ENCODE results near the gene CCR1.

GRCh38 chr3:46186471-46187340 lies 21.4 kb downstream of the CCR1 start:
- TF ChIP-seq POLR2A (IDR thresholded peaks at IDR 0.05; ENCODE audit: low read depth, low read length) = no peak
- no peak for TF ChIP-seq POLR2AphosphoS5 (IDR thresholded peaks at IDR 0.05; ENCODE audit: low read depth, low read length)
- no peak for TF ChIP-seq TAF1 (IDR thresholded peaks at IDR 0.05; ENCODE audit: low read depth, low read length)
- 0 out of 2 replicates have a peak, but pooled peaks have one; percentile 22 for TF ChIP-seq SPI1 (IDR thresholded peaks at IDR 0.05; ENCODE audit: low read depth, low read length)
- TF ChIP-seq POU2F2 (IDR thresholded peaks at IDR 0.05; ENCODE audit: low read depth, low read length) = no peak
- TF ChIP-seq PAX5 (IDR thresholded peaks at IDR 0.05; ENCODE audit: insufficient read depth, low read length, severe bottlenecking) = peak; percentile 88

Measured in GM12891 (cell line).